ENCODE results near the gene GRIK2. TPM values are rescaled to one million over a fixed set of nuclear protein-coding genes. Genes with fewer than 3 reads are reported as not detected.
A peak's percentile ranks its signal among the peaks of the same experiment; 100 is the strongest.

Gene GRIK2
- total RNA-seq, 1 donor from 2014 or later = 2.5 TPM

DNA sequence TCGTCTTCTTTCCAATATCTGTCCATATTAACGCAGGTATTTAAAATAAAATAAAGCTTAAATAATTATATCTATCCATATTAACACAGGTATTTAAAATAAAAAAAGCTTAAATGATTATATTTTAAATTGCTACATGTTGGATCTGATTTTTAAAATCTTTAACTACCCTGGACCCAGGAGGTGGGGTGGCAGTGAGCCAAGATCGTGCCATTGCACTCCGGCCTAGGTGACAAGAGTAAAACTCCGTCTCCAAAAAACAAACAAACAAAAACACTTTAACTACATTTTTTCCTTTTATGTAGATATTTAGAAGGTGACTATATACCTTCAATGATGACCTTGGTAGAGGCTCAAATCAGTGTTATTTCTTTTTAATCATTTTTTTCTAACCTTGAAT lies 211.9 kb downstream of the GRIK2 start:
- no peaks in the 10 kb centered on the region for H3K36me3 Mint-ChIP-seq (ENCODE audit: low read depth, unreplicated experiment)
- H3K27me3 Mint-ChIP-seq (ENCODE audit: low read depth, unreplicated experiment) = no peaks in the 10 kb centered on the region
- no peak overlapping the region for H3K4me3 ChIP-seq (ENCODE audit: insufficient read depth, low read depth, low read length)
- H3K9ac ChIP-seq (ENCODE audit: low read length) = no peak overlapping the region
- no peak overlapping the region for H3K4me3 Mint-ChIP-seq (ENCODE audit: unreplicated experiment)
- no peak overlapping the region for H3K27ac ChIP-seq (ENCODE audit: low read depth, low read length)
- no peak for TF ChIP-seq EZH2 (IDR thresholded peaks at IDR 0.05; ENCODE audit: insufficient read depth, low read length)
- TF ChIP-seq, protein P1, sequence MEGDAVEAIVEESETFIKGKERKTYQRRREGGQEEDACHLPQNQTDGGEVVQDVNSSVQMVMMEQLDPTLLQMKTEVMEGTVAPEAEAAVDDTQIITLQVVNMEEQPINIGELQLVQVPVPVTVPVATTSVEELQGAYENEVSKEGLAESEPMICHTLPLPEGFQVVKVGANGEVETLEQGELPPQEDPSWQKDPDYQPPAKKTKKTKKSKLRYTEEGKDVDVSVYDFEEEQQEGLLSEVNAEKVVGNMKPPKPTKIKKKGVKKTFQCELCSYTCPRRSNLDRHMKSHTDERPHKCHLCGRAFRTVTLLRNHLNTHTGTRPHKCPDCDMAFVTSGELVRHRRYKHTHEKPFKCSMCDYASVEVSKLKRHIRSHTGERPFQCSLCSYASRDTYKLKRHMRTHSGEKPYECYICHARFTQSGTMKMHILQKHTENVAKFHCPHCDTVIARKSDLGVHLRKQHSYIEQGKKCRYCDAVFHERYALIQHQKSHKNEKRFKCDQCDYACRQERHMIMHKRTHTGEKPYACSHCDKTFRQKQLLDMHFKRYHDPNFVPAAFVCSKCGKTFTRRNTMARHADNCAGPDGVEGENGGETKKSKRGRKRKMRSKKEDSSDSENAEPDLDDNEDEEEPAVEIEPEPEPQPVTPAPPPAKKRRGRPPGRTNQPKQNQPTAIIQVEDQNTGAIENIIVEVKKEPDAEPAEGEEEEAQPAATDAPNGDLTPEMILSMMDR (IDR thresholded peaks at IDR 0.05; ENCODE audit: insufficient read depth, low read depth, low read length) = no peak
- no peaks in the 10 kb centered on the region for H3K9me3 Mint-ChIP-seq (ENCODE audit: unreplicated experiment)
- H3K36me3 ChIP-seq (ENCODE audit: insufficient read depth, low read length) = no peaks in the 10 kb centered on the region
- H2AFZ ChIP-seq (ENCODE audit: low read depth, low read length) = no peak overlapping the region
- no peak overlapping the region for H3K4me2 ChIP-seq (ENCODE audit: low read length)
- peaks cover 3% of the 10 kb centered on the region for H3K4me1 Mint-ChIP-seq (ENCODE audit: low read depth, unreplicated experiment)
- no peaks in the 10 kb centered on the region for H3K27me3 ChIP-seq (ENCODE audit: insufficient read depth, low read length)
- no peak for DNase-seq (ENCODE audit: low read depth)
- H3K9me3 ChIP-seq (ENCODE audit: insufficient read depth, low read depth, low read length) = no peaks in the 10 kb centered on the region
- no peaks in the 10 kb centered on the region for H3K4me1 ChIP-seq (ENCODE audit: insufficient read depth, low read length)
- no peaks in the 10 kb centered on the region for H4K20me1 ChIP-seq (ENCODE audit: insufficient read depth, low read length)
- no peaks in the 10 kb centered on the region for H3K79me2 ChIP-seq (ENCODE audit: insufficient read depth, low read length)
- FAIRE-seq = no peak
- H3K27ac Mint-ChIP-seq (ENCODE audit: unreplicated experiment) = no peak overlapping the region

DNA sequence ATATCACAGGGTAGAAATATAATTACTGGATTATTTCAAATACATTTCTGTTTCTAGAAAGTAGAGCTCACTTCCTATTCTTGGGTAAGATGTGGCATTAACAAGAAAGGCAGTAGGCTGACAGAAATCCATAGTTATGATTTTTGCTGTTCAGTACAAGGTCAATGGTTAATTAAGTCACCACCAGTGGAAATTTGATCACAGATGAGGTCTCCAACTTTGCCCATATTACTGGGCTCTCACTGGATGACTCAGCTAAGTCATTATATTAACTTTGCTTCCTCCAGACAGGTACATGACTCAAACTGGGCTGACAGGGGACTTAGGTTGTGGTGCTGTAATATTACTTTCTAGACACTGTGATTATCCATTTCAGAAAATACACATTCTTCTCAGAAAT lies 212.4 kb downstream of the GRIK2 start:
- peak; percentile 10 for DNase-seq (ENCODE audit: low read depth)
- FAIRE-seq = no peak

DNA sequence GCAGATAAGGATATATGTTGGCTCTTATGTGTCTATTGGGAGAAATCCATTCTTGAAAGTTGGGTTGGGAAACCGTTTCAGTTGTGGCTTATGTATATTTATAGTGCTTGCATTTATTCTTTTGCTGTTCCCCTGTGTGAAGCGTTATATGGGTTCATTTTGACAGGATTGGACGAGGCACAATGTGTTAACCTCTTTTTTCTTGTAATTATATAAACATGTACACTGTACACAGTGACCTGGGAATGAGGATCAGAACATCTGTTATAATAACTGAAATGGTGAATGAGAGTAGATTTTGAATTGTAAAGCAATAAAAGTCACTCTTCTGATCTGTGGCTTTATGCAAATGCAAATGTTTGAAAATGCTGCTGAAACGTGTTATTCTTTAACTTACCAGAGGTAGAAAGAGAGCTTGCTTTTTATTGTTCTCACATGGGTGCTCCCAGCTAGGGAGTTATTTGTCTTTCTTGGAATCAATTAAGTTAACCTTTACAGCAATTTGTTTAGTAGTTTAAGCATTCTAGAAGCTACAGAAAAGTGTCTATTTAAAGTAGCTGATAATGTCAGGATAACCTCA lies 213.7 kb downstream of the GRIK2 start:
- peaks cover 3% of the 10 kb centered on the region for H3K4me1 Mint-ChIP-seq (ENCODE audit: low read depth, unreplicated experiment)
- H3K4me3 ChIP-seq (ENCODE audit: insufficient read depth, low read depth, low read length) = no peak overlapping the region
- TF ChIP-seq, protein P1 (IDR thresholded peaks at IDR 0.05; ENCODE audit: insufficient read depth, low read depth, low read length) = no peak
- no peak for TF ChIP-seq EZH2 (IDR thresholded peaks at IDR 0.05; ENCODE audit: insufficient read depth, low read length)
- no peak overlapping the region for H3K27ac Mint-ChIP-seq (ENCODE audit: unreplicated experiment)
- no peak overlapping the region for H3K4me3 Mint-ChIP-seq (ENCODE audit: unreplicated experiment)
- H3K27me3 ChIP-seq (ENCODE audit: insufficient read depth, low read length) = no peaks in the 10 kb centered on the region
- H3K4me2 ChIP-seq (ENCODE audit: low read length) = no peak overlapping the region
- no peaks in the 10 kb centered on the region for H4K20me1 ChIP-seq (ENCODE audit: insufficient read depth, low read length)
- no peak for DNase-seq (ENCODE audit: low read depth)
- H2AFZ ChIP-seq (ENCODE audit: low read depth, low read length) = no peak overlapping the region
- no peak for FAIRE-seq
- no peak overlapping the region for H3K9ac ChIP-seq (ENCODE audit: low read length)
- H3K36me3 ChIP-seq (ENCODE audit: insufficient read depth, low read length) = no peaks in the 10 kb centered on the region
- no peaks in the 10 kb centered on the region for H3K79me2 ChIP-seq (ENCODE audit: insufficient read depth, low read length)
- H3K36me3 Mint-ChIP-seq (ENCODE audit: low read depth, unreplicated experiment) = no peaks in the 10 kb centered on the region
- H3K9me3 Mint-ChIP-seq (ENCODE audit: unreplicated experiment) = no peaks in the 10 kb centered on the region
- H3K9me3 ChIP-seq (ENCODE audit: insufficient read depth, low read depth, low read length) = no peaks in the 10 kb centered on the region
- H3K4me1 ChIP-seq (ENCODE audit: insufficient read depth, low read length) = no peaks in the 10 kb centered on the region
- H3K27me3 Mint-ChIP-seq (ENCODE audit: low read depth, unreplicated experiment) = no peaks in the 10 kb centered on the region
- no peak overlapping the region for H3K27ac ChIP-seq (ENCODE audit: low read depth, low read length)

More for the DNA sequence above, 212.4 kb downstream of the GRIK2 start:
- no peak overlapping the region for H3K27ac ChIP-seq (ENCODE audit: low read depth, low read length)
- H3K4me3 ChIP-seq (ENCODE audit: insufficient read depth, low read depth, low read length) = no peak overlapping the region
- no peaks in the 10 kb centered on the region for H3K4me1 ChIP-seq (ENCODE audit: insufficient read depth, low read length)
- Mint-ChIP-seq H3K4me1 (ENCODE audit: low read depth, unreplicated experiment) (peaks cover 3% of the 10 kb centered on the region), H3K9me3 (ENCODE audit: unreplicated experiment) (no peaks in the 10 kb centered on the region), H3K27me3 (ENCODE audit: low read depth, unreplicated experiment) (no peaks in the 10 kb centered on the region), H3K4me3 (ENCODE audit: unreplicated experiment) (no peak overlapping the region), H3K36me3 (ENCODE audit: low read depth, unreplicated experiment) (no peaks in the 10 kb centered on the region), H3K27ac (ENCODE audit: unreplicated experiment) (no peak overlapping the region)
- no peak overlapping the region for H3K9ac ChIP-seq (ENCODE audit: low read length)
- H2AFZ ChIP-seq (ENCODE audit: low read depth, low read length) = no peak overlapping the region
- no peak overlapping the region for H3K4me2 ChIP-seq (ENCODE audit: low read length)
- TF ChIP-seq, protein P1 (IDR thresholded peaks at IDR 0.05; ENCODE audit: insufficient read depth, low read depth, low read length) = no peak
- no peak for TF ChIP-seq EZH2 (IDR thresholded peaks at IDR 0.05; ENCODE audit: insufficient read depth, low read length)
- no peaks in the 10 kb centered on the region for H3K79me2 ChIP-seq (ENCODE audit: insufficient read depth, low read length)
- H3K36me3 ChIP-seq (ENCODE audit: insufficient read depth, low read length) = no peaks in the 10 kb centered on the region
- H3K9me3 ChIP-seq (ENCODE audit: insufficient read depth, low read depth, low read length) = no peaks in the 10 kb centered on the region
- H3K27me3 ChIP-seq (ENCODE audit: insufficient read depth, low read length) = no peaks in the 10 kb centered on the region
- H4K20me1 ChIP-seq (ENCODE audit: insufficient read depth, low read length) = no peaks in the 10 kb centered on the region
